OCI-LY7 (cell line): ENCODE measurements around the gene VIT. TPM values are rescaled to one million over a fixed set of nuclear protein-coding genes. Genes with fewer than 3 reads are reported as not detected.

Experiments
- BruUV-seq: library from RNA; stranded (reverse); fragments of 400-500 nt; replicated peaks from 2 replicates; lab custom pipeline; 2021; lab: Mats Ljungman, UMichigan
- CTCF ChIA-PET: fragments of 300-600 bp; sonication (Branson Sonifier 250); formaldehyde crosslinking; loops from one replicate; lab custom pipeline; 2022; ENCODE audit warnings: antibody characterized with exemption; ENCODE audit not compliant: unreplicated experiment; lab: Charles Lee
- POLR2A ChIA-PET: fragments of 300-600 bp; sonication (Branson Sonifier 250); formaldehyde crosslinking; loops from one replicate; lab custom pipeline; 2022; ENCODE audit warnings: antibody characterized with exemption; lab: Charles Lee
- DNase-seq: peaks from one replicate; pipeline ENCODE4 v3.0.0-alpha.2; 2015; ENCODE audit warnings: low spot score
- H2AFZ ChIP-seq: fragments of 200-600 bp; sonication (generic), shearing (Covaris generic); 2 replicates; pipeline ENCODE4 v1.6.1; 2014; ENCODE audit warnings: mild to moderate bottlenecking, antibody characterized with exemption, low read length, moderate library complexity
- H3K27ac ChIP-seq: fragments of 200-600 bp; sonication (generic); 2 replicates; pipeline ENCODE4 v1.5.1; 2014; ENCODE audit warnings: mixed run types, low read depth, mild to moderate bottlenecking, moderate library complexity, low read length, inconsistent platforms; ENCODE audit not compliant: poor library complexity, severe bottlenecking
- H3K36me3 ChIP-seq: fragments of 200-600 bp; sonication (generic); 2 replicates; pipeline ENCODE4 v1.6.1; 2014; ENCODE audit warnings: mild to moderate bottlenecking, antibody characterized with exemption, low read length, moderate library complexity, mixed read lengths; ENCODE audit not compliant: insufficient read depth
- H3K4me1 ChIP-seq: fragments of 200-600 bp; sonication (generic); 2 replicates; pipeline ENCODE4 v1.5.1; 2014; ENCODE audit warnings: mild to moderate bottlenecking, low read length; ENCODE audit not compliant: insufficient read depth, poor library complexity, severe bottlenecking
- H3K4me2 ChIP-seq: fragments of 200-600 bp; sonication (generic); 2 replicates; pipeline ENCODE4 v1.6.1; 2014; ENCODE audit warnings: mild to moderate bottlenecking, low read length
- H3K4me3 ChIP-seq: fragments of 200-600 bp; sonication (generic); 2 replicates; pipeline ENCODE4 v1.5.1; 2014; ENCODE audit warnings: mild to moderate bottlenecking, low read depth, low read length; ENCODE audit not compliant: poor library complexity, severe bottlenecking
- H3K79me2 ChIP-seq: fragments of 200-600 bp; sonication (generic); 2 replicates; pipeline ENCODE4 v1.6.1; 2016; ENCODE audit warnings: low read depth, mild to moderate bottlenecking, low read length, moderate library complexity, mixed read lengths; ENCODE audit not compliant: insufficient read depth
- H3K9me2 ChIP-seq: fragments of 200-600 bp; sonication (generic); 2 replicates; pipeline ENCODE4 v1.6.1; 2016; ENCODE audit warnings: mild to moderate bottlenecking, low read length, mixed read lengths; ENCODE audit not compliant: insufficient read depth
- H3K9me3 ChIP-seq: fragments of 200-600 bp; sonication (generic); 2 replicates; pipeline ENCODE4 v1.6.1; 2014; ENCODE audit warnings: mild to moderate bottlenecking, mixed run types, low read length, mixed read lengths
- H4K20me1 ChIP-seq: fragments of 200-600 bp; sonication (generic); 2 replicates; pipeline ENCODE4 v1.6.1; 2014; ENCODE audit warnings: mild to moderate bottlenecking, antibody characterized with exemption, low read length, moderate library complexity, mixed read lengths; ENCODE audit not compliant: insufficient read depth
- EZH2phosphoT487 ChIP-seq: fragments of 200-600 bp; sonication (generic); IDR thresholded peaks from 2 replicates; pipeline ENCODE4 v1.6.1; 2018; ENCODE audit warnings: low read depth, borderline replicate concordance, mild to moderate bottlenecking, mixed run types, antibody characterized with exemption, low read length, moderate library complexity, mixed read lengths
- intact Hi-C: fragments of 100-400 bp; cut with micrococcal nuclease; formaldehyde crosslinking; loops from one replicate; pipeline ENCODE4 v1.10.0; 2022; ENCODE audit not compliant: unreplicated experiment
- total RNA-seq, 2 experiments: library from RNA; depleted of rRNA in 1 of 2; stranded (reverse); fragments of >200 nt in 1 of 2; shearing (Covaris generic) in 1 of 2; gene quantifications; 2 replicates each; pipeline ENCODE4 v1.2.3, GENCODE V29; 2014 to 2022
- TF ChIP-seq, protein P1 (sequence below): fragments of 200-600 bp; sonication (generic); conservative IDR thresholded peaks from 2 replicates; pipeline ENCODE4 v1.5.1; 2014; ENCODE audit warnings: mild to moderate bottlenecking, antibody characterized with exemption, low read length, moderate library complexity, mixed read lengths

VIT gene
- total RNA-seq, 2 experiments from 2014 or later: not detected

GRCh38 chr2:36697424-36698066 is 1.0 kb downstream of the VIT start:
- Histone ChIP-seq H3K4me2 (no peak overlapping the region), H4K20me1 (no peaks in the 10 kb centered on the region), H3K36me3 (no peaks in the 10 kb centered on the region), H3K4me1 (no peaks in the 10 kb centered on the region), H3K79me2 (no peaks in the 10 kb centered on the region), H3K9me2 (no peaks in the 10 kb centered on the region), H3K4me3 (no peak overlapping the region), H2AFZ (no peak overlapping the region), H3K27ac (no peak overlapping the region), H3K9me3 (no peaks in the 10 kb centered on the region)
- DNase-seq: no peak
- intact Hi-C loops: no loop called here
- TF ChIP-seq, protein P1, sequence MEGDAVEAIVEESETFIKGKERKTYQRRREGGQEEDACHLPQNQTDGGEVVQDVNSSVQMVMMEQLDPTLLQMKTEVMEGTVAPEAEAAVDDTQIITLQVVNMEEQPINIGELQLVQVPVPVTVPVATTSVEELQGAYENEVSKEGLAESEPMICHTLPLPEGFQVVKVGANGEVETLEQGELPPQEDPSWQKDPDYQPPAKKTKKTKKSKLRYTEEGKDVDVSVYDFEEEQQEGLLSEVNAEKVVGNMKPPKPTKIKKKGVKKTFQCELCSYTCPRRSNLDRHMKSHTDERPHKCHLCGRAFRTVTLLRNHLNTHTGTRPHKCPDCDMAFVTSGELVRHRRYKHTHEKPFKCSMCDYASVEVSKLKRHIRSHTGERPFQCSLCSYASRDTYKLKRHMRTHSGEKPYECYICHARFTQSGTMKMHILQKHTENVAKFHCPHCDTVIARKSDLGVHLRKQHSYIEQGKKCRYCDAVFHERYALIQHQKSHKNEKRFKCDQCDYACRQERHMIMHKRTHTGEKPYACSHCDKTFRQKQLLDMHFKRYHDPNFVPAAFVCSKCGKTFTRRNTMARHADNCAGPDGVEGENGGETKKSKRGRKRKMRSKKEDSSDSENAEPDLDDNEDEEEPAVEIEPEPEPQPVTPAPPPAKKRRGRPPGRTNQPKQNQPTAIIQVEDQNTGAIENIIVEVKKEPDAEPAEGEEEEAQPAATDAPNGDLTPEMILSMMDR: no peak
- no peak for TF ChIP-seq EZH2phosphoT487
- BruUV-seq: no TSS peak
- ChIA-PET POLR2A (interaction anchor here (0.8 kb wide), 1 partner anchor 31 kb away, joined by 3 read pairs; no protein-coding TSS in a partner anchor), CTCF (no interaction called here)

DNA sequence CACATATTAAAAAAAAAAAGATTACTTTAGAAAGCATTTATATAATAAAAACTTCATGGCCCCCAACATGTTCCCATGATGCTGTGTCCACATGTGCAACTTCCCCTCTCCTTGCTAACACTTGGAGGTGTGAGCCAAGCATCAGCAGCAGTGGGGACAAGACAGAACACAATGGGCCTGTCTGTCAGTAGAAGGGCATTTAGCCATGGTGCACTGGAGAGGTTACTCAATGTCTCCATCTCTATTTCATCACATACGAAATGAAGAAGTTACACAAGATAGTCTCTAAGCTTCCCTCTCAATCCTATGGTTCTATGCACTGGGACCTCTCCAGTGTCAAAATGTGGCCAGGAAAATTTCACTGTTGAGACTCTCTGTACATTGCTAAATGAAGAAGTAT is 2.5 kb downstream of the VIT start:
- Histone ChIP-seq H3K4me3 (no peak overlapping the region), H3K9me2 (no peaks in the 10 kb centered on the region), H3K9me3 (no peaks in the 10 kb centered on the region), H3K36me3 (no peaks in the 10 kb centered on the region), H3K4me1 (no peaks in the 10 kb centered on the region), H3K79me2 (no peaks in the 10 kb centered on the region), H2AFZ (no peak overlapping the region), H3K4me2 (no peak overlapping the region), H3K27ac (no peak overlapping the region), H4K20me1 (no peaks in the 10 kb centered on the region)
- CTCF ChIA-PET: no interaction called here
- no peak for TF ChIP-seq EZH2phosphoT487
- TF ChIP-seq, protein P1: no peak
- DNase-seq: no peak
- no TSS peak for BruUV-seq
- POLR2A ChIA-PET: no interaction called here
- intact Hi-C loops: no loop called here

DNA sequence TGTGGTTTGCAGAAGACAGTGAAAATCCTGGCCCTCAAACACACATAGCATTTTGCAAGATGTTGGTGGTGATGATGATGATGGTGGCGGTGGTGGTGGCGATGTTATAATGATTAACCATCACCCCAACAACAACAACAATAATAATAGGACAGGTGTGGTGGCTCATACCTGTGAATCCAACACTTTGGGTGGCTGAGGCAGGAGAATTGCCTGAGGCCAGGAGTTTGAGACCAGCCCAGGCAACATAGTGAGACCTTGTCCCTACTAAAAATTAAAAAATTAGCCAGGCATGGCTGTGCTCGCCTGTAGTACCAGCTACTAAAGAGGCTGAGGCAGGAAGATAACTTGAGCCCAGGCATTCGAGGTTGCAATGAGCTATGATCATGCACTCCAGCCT is 3.8 kb downstream of the VIT start:
- no peak for DNase-seq
- no peaks in the 10 kb centered on the region for H3K4me1 ChIP-seq
- no peaks in the 10 kb centered on the region for H3K9me3 ChIP-seq
- BruUV-seq: no TSS peak
- intact Hi-C loops: no loop called here
- ChIA-PET CTCF (no interaction called here), POLR2A (interaction anchor here (0.6 kb wide), 1 partner anchor 298 kb away, joined by 3 read pairs; no protein-coding TSS in a partner anchor)
- H4K20me1 ChIP-seq: no peaks in the 10 kb centered on the region
- no peaks in the 10 kb centered on the region for H3K36me3 ChIP-seq
- TF ChIP-seq, protein P1: no peak
- no peak for TF ChIP-seq EZH2phosphoT487
- no peaks in the 10 kb centered on the region for H3K9me2 ChIP-seq
- no peaks in the 10 kb centered on the region for H3K79me2 ChIP-seq
- H3K4me3 ChIP-seq: no peak overlapping the region
- no peak overlapping the region for H2AFZ ChIP-seq
- H3K4me2 ChIP-seq: no peak overlapping the region
- H3K27ac ChIP-seq: no peak overlapping the region
